ENCODE measurements around the gene TFIP11. TPM values are rescaled to one million over a fixed set of nuclear protein-coding genes. Genes with fewer than 3 reads are reported as not detected.
A peak's percentile ranks its signal among the peaks of the same experiment; 100 is the strongest.

The TFIP11 gene
- total and polyA plus RNA-seq, 2 donors from 2014 or later: 26.7 to 34.2 TPM

DNA sequence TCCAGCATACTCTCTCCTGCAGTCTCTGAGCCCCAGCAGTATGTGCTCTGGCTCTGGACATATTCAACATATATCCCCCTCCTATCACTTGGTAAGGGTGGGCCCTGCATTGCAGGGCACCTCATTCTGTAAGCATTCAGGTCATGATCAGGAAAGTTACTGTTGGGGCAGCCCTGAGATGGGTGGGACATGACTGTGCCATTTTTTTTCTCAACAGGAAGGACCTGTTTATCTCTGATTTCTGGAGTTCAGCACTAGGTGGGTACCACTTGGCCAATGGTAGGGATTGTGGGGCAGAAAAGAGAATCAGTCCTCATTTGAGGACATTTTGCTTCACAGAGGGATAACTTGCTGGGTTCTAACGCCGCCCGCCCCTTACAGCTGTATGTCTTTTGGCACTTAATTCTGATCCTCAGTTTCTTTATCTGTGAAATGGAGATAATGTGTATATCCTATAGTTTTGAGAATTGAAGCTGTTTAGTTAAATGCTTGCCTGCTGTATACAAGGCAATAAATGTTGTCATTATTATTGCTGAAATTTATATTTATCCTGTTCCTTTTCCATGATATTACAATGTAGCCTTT lies 26.4 kb downstream of the TFIP11 start:
- Histone ChIP-seq H3K9me3 (ENCODE audit: control insufficient read depth in 2 of 3, insufficient read depth in 1 of 3, low read length in 3 of 3) (no peaks in the 10 kb centered on the region), H3K27ac (ENCODE audit: low read depth in 2 of 2, low read length in 2 of 2) (no peak overlapping the region), H3K36me3 (ENCODE audit: control insufficient read depth in 2 of 3, insufficient read depth in 3 of 3, low read length in 3 of 3) (peaks cover 0 to 23% (median 11%) of the 10 kb centered on the region in 3 donors), H3K9ac (ENCODE audit: low read length in 3 of 3) (no peak overlapping the region), H3K4me3 (ENCODE audit: low read length in 3 of 3) (no peak overlapping the region), H3K4me1 (ENCODE audit: control insufficient read depth in 2 of 3, insufficient read depth in 2 of 3, low read depth in 1 of 3, low read length in 3 of 3) (peaks cover 0 to 19% (median 9%) of the 10 kb centered on the region in 3 donors), H3K27me3 (ENCODE audit: control insufficient read depth, insufficient read depth, low read length) (no peaks in the 10 kb centered on the region)
- DNase-seq (no peak), FAIRE-seq (no peak)
- intact Hi-C loops (cut with DNase I): no loop called here
- TF ChIP-seq, protein P1, sequence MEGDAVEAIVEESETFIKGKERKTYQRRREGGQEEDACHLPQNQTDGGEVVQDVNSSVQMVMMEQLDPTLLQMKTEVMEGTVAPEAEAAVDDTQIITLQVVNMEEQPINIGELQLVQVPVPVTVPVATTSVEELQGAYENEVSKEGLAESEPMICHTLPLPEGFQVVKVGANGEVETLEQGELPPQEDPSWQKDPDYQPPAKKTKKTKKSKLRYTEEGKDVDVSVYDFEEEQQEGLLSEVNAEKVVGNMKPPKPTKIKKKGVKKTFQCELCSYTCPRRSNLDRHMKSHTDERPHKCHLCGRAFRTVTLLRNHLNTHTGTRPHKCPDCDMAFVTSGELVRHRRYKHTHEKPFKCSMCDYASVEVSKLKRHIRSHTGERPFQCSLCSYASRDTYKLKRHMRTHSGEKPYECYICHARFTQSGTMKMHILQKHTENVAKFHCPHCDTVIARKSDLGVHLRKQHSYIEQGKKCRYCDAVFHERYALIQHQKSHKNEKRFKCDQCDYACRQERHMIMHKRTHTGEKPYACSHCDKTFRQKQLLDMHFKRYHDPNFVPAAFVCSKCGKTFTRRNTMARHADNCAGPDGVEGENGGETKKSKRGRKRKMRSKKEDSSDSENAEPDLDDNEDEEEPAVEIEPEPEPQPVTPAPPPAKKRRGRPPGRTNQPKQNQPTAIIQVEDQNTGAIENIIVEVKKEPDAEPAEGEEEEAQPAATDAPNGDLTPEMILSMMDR (IDR thresholded peaks at IDR 0.05; ENCODE audit: borderline replicate concordance, extremely low read depth, insufficient read depth): no peak

DNA sequence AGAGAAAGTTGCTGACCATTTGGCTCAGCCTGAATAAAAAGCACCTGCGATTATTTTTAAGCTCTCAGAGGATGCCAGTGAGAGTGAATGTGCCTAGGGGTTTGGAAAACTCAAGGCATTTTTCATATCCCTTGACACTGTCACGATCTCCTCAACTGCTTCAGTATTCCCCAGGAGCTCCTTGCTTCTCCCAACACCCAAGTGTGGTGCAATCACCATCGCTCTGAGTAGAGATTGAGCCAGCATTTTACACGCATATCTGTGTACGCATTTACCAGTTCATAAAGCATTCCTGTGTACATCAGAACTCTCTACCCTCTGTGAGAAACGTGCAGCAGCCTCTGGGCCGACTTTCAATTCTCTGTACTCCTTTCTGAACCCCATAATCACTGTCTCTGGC lies 27.3 kb downstream of the TFIP11 start:
- TF ChIP-seq, protein P1 (IDR thresholded peaks at IDR 0.05; ENCODE audit: borderline replicate concordance, extremely low read depth, insufficient read depth): no peak
- Histone ChIP-seq H3K27ac (ENCODE audit: low read depth in 2 of 2, low read length in 2 of 2) (no peak overlapping the region), H3K9me3 (ENCODE audit: control insufficient read depth in 2 of 3, insufficient read depth in 1 of 3, low read length in 3 of 3) (no peaks in the 10 kb centered on the region), H3K4me1 (ENCODE audit: control insufficient read depth in 2 of 3, insufficient read depth in 2 of 3, low read depth in 1 of 3, low read length in 3 of 3) (peaks cover 5 to 19% (median 9%) of the 10 kb centered on the region in 3 donors), H3K36me3 (ENCODE audit: control insufficient read depth in 2 of 3, insufficient read depth in 3 of 3, low read length in 3 of 3) (peaks cover 0 to 18% (median 11%) of the 10 kb centered on the region in 3 donors), H3K4me3 (ENCODE audit: low read length in 3 of 3) (peak overlapping the region in 1 of 3 donors; percentile 22), H3K27me3 (ENCODE audit: control insufficient read depth, insufficient read depth, low read length) (no peaks in the 10 kb centered on the region), H3K9ac (ENCODE audit: low read length in 3 of 3) (no peak overlapping the region)
- intact Hi-C loops (cut with DNase I): no loop called here
- DNase-seq: no peak
- no peak for FAIRE-seq

DNA sequence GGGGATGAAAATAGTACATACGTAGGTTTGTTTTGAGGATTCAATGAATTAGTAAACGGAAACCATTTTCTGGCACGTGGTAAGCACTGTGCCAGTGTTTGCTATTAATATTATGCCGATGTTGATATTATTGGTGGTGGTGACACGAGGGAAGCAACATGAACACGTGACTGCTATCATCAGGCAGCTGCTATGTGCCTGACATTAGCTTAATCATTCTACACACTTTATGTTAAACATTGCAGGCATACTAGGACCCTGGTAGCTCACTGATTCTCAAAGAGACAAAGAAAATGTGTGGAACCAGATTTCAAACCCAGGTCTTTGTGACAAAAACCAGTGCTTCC lies 27.9 kb downstream of the TFIP11 start:
- TF ChIP-seq, protein P1 (IDR thresholded peaks at IDR 0.05; ENCODE audit: borderline replicate concordance, extremely low read depth, insufficient read depth): no peak
- Histone ChIP-seq H3K4me3 (ENCODE audit: low read length in 3 of 3) (peak overlapping the region; percentile 81 to 100 (median 98)), H3K9me3 (ENCODE audit: control insufficient read depth in 2 of 3, insufficient read depth in 1 of 3, low read length in 3 of 3) (no peaks in the 10 kb centered on the region), H3K27me3 (ENCODE audit: control insufficient read depth, insufficient read depth, low read length) (no peaks in the 10 kb centered on the region), H3K4me1 (ENCODE audit: control insufficient read depth in 2 of 3, insufficient read depth in 2 of 3, low read depth in 1 of 3, low read length in 3 of 3) (peaks cover 5 to 20% (median 9%) of the 10 kb centered on the region in 3 donors), H3K9ac (ENCODE audit: low read length in 3 of 3) (peak overlapping the region; percentile 81 to 98 (median 95)), H3K27ac (ENCODE audit: low read depth in 2 of 2, low read length in 2 of 2) (peak overlapping the region; percentile 92 to 96), H3K36me3 (ENCODE audit: control insufficient read depth in 2 of 3, insufficient read depth in 3 of 3, low read length in 3 of 3) (peaks cover 0 to 11% (median 6%) of the 10 kb centered on the region in 3 donors)
- DNase-seq (no peak), FAIRE-seq (no peak)
- intact Hi-C loops (cut with DNase I): no loop called here

Measured in kidney (tissue), 14 donors.